ENCODE measurements around the gene VTN.

DNA sequence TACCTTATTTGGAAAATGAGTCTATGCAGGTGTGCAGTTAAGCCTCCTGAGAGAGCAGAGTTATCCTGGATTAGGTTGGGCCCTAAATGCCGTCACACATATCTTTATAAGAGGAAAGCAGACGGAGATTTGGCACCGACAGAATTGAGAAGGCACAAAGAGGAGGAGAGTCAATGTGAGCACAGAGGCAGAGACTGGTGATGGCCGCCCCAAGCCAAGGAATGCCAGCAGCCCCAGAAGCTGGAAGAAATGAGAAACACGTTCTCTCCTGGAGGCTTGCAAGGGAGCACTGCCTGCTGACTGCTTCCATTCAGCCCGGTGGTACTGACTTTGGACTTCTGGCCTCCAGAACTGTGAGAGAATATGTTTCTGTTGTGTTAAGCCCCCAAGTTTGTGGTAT is 32.7 kb upstream of the VTN start:
- TF ChIP-seq CTCF (IDR thresholded peaks at IDR 0.05) (no peak), POLR2A (IDR thresholded peaks at IDR 0.05) (no peak)

Data from lower leg skin (tissue), 3 donors.